Endothelial cell of umbilical vein (primary cell): ENCODE results near the gene CDC45. TPM values are rescaled to one million over a fixed set of nuclear protein-coding genes. Genes with fewer than 3 reads are reported as not detected.

Experiments used
- BruUV-seq: library from RNA; stranded (reverse); fragments of 400-500 nt; replicated peaks from 2 replicates; lab custom pipeline; 2021; lab: Mats Ljungman, UMichigan
- CTCF ChIA-PET: fragments of 300-600, 350-600 bp; sonication (Branson Sonifier 250); formaldehyde crosslinking; loops from one replicate; lab custom pipeline; 2021; ENCODE audit warnings: antibody characterized with exemption, inconsistent platforms; lab: Charles Lee
- POLR2A ChIA-PET: fragments of 300-600, 350-600 bp; sonication (Branson Sonifier 250); formaldehyde crosslinking; loops from one replicate; lab custom pipeline; 2021; ENCODE audit warnings: antibody characterized with exemption, inconsistent platforms; lab: Charles Lee
- DNase-seq: peaks from one replicate; pipeline ENCODE4 v3.0.0-alpha.2; 2011; ENCODE audit warnings: low read depth, low spot score
- FAIRE-seq: peaks from 2 replicates; lab custom pipeline; 2011; peaks lifted over from hg19 to GRCh38; lab: Jason Lieb, UNC
- H2AFZ ChIP-seq: 2 replicates; pipeline ENCODE4 v1.6.0; 2012; ENCODE audit warnings: low read depth, low read length, control low read depth, inconsistent platforms
- H3K27ac ChIP-seq: 2 replicates; pipeline ENCODE4 v1.5.1; 2011; ENCODE audit warnings: low read depth, mild to moderate bottlenecking, control low read depth, low read length, moderate library complexity; ENCODE audit not compliant: insufficient read depth
- H3K27me3 ChIP-seq, 2 experiments: 2 replicates each; pipeline versions ENCODE4 v1.6.0 to v1.6.1; 2011; ENCODE audit warnings: low read length in 2 of 2, mixed read lengths in 1 of 2; ENCODE audit not compliant: control insufficient read depth in 2 of 2, insufficient read depth in 2 of 2
- H3K36me3 ChIP-seq, 2 experiments: 2 replicates in 1 of 2; 3 replicates in 1 of 2; pipeline ENCODE4 v1.5.1; 2011; ENCODE audit warnings: low read length in 2 of 2, mild to moderate bottlenecking in 1 of 2, moderate library complexity in 1 of 2; ENCODE audit not compliant: control insufficient read depth in 2 of 2, insufficient read depth in 2 of 2; ENCODE audit errors: extremely low read depth in 1 of 2
- H3K4me1 ChIP-seq: 3 replicates; pipeline ENCODE4 v1.5.1; 2011; ENCODE audit warnings: mild to moderate bottlenecking, low read length; ENCODE audit not compliant: control insufficient read depth, insufficient read depth; ENCODE audit errors: extremely low read depth
- H3K4me2 ChIP-seq: 2 replicates; pipeline ENCODE4 v1.6.1; 2011; ENCODE audit warnings: low read length, control low read depth, mixed read lengths; ENCODE audit not compliant: insufficient read depth
- H3K4me3 ChIP-seq, 3 experiments: fragments of 200-600 bp in 1 of 3; sonication (generic), shearing (Covaris generic) in 1 of 3; replicated peaks in 1 of 3; 2 replicates each; pipeline ENCODE4 v1.5.1; 2011 to 2016; ENCODE audit warnings: control low read depth in 3 of 3, low read length in 3 of 3, mild to moderate bottlenecking in 2 of 3, inconsistent platforms in 1 of 3, low read depth in 1 of 3, moderate library complexity in 1 of 3; ENCODE audit not compliant: insufficient read depth in 1 of 3
- H3K79me2 ChIP-seq: 2 replicates; pipeline ENCODE4 v1.6.0; 2012; ENCODE audit warnings: low read length, inconsistent platforms; ENCODE audit not compliant: control insufficient read depth, insufficient read depth
- H3K9ac ChIP-seq: replicated peaks from 2 replicates; pipeline ENCODE3; 2011; ENCODE audit warnings: low read length, control low read depth; ENCODE audit not compliant: insufficient read depth; ENCODE audit errors: extremely low read depth
- H3K9me1 ChIP-seq: replicated peaks from 3 replicates; pipeline ENCODE4 v1.6.0; 2011; ENCODE audit warnings: mild to moderate bottlenecking, low read length; ENCODE audit not compliant: control insufficient read depth, insufficient read depth; ENCODE audit errors: extremely low read depth
- H3K9me3 ChIP-seq: replicated peaks from 2 replicates; pipeline ENCODE4 v1.5.1; 2012; ENCODE audit warnings: low read length, inconsistent platforms; ENCODE audit not compliant: control insufficient read depth, insufficient read depth
- H4K20me1 ChIP-seq: replicated peaks from 2 replicates; pipeline ENCODE3; 2011; ENCODE audit warnings: mild to moderate bottlenecking, low read length; ENCODE audit not compliant: control insufficient read depth, insufficient read depth; ENCODE audit errors: extremely low read depth
- EZH2 ChIP-seq: IDR thresholded peaks from 2 replicates; pipeline ENCODE4 v1.6.1; 2012; ENCODE audit warnings: borderline replicate concordance, low read depth, mild to moderate bottlenecking, moderate library complexity, low read length, inconsistent platforms; ENCODE audit not compliant: severe bottlenecking
- FOS ChIP-seq: IDR thresholded peaks from 2 replicates; pipeline ENCODE4 v1.6.1; 2011; ENCODE audit warnings: mild to moderate bottlenecking, low read length, moderate library complexity, borderline replicate concordance; ENCODE audit not compliant: insufficient read depth
- GATA2 ChIP-seq: IDR thresholded peaks from 2 replicates; pipeline ENCODE4 v1.7.0; 2011; ENCODE audit warnings: low read depth, mild to moderate bottlenecking, moderate library complexity, mixed read lengths, low read length; ENCODE audit not compliant: insufficient read length, insufficient read depth
- JUN ChIP-seq: IDR thresholded peaks from 2 replicates; pipeline ENCODE4 v1.6.1; 2011; ENCODE audit warnings: borderline replicate concordance, low read depth; ENCODE audit not compliant: insufficient read length, insufficient read depth
- MYC ChIP-seq: IDR thresholded peaks from one replicate; pipeline ENCODE4 v1.6.1; 2011; ENCODE audit warnings: mild to moderate bottlenecking, low read depth, low read length
- POLR2A ChIP-seq: IDR thresholded peaks from 2 replicates; pipeline ENCODE4 v1.6.1; 2012; ENCODE audit warnings: low read depth, mild to moderate bottlenecking, control low read depth, low read length
- POLR2AphosphoS5 ChIP-seq: IDR thresholded peaks from 2 replicates; pipeline ENCODE4 v1.6.1; 2012; ENCODE audit warnings: low read depth, mild to moderate bottlenecking, control low read depth, low read length, moderate library complexity; ENCODE audit not compliant: insufficient read depth
- dilution Hi-C: fragments of 300-500 bp; cut with MboI; formaldehyde crosslinking; loops from one replicate; pipeline ENCODE4 v1.15.0; 2019; ENCODE audit warnings: low sequenced_read_pairs; ENCODE audit not compliant: extremely low pct_ligation_motif_present
- intact Hi-C: fragments of 100-400 bp; cut with micrococcal nuclease; formaldehyde crosslinking; loops from one replicate; pipeline ENCODE4 v1.10.0; 2022
- polyA plus RNA-seq, 4 experiments: library from polyadenylated mRNA; depleted of rRNA in 3 of 4; stranded (reverse) in 3 of 4; unstranded in 1 of 4; fragments of >200 nt; gene quantifications; 2 replicates each; pipeline versions ENCODE4 v1.2.1 to v1.2.3, GENCODE V29; 2011 to 2012; ENCODE audit warnings: missing spikeins in 1 of 4
- total RNA-seq: library from RNA; stranded (reverse); gene quantifications from 2 replicates; pipeline ENCODE4 v1.2.3, GENCODE V29; 2021
- TF ChIP-seq, protein P1 (sequence below), 2 donors: IDR thresholded peaks; 1 replicate in 1 of 2; 2 replicates in 1 of 2; pipeline ENCODE4 v1.5.1; 2011; ENCODE audit warnings: low read length in 2 of 2, mild to moderate bottlenecking in 2 of 2, moderate library complexity in 2 of 2, control low read depth in 1 of 2, inconsistent platforms in 1 of 2, low read depth in 1 of 2; ENCODE audit not compliant: insufficient read depth in 1 of 2; ENCODE audit errors: extremely low read depth in 1 of 2
- TF ChIP-seq, protein P2 (sequence below): IDR thresholded peaks from 2 replicates; pipeline ENCODE4 v1.6.1; 2011; ENCODE audit not compliant: insufficient read depth, insufficient read length

CDC45 gene
- total and polyA plus RNA-seq, 2 donors (not counting 3 experiments of a cell fraction or from before 2014, with no cell fraction given), result 36.6 to 40.6 TPM

DNA sequence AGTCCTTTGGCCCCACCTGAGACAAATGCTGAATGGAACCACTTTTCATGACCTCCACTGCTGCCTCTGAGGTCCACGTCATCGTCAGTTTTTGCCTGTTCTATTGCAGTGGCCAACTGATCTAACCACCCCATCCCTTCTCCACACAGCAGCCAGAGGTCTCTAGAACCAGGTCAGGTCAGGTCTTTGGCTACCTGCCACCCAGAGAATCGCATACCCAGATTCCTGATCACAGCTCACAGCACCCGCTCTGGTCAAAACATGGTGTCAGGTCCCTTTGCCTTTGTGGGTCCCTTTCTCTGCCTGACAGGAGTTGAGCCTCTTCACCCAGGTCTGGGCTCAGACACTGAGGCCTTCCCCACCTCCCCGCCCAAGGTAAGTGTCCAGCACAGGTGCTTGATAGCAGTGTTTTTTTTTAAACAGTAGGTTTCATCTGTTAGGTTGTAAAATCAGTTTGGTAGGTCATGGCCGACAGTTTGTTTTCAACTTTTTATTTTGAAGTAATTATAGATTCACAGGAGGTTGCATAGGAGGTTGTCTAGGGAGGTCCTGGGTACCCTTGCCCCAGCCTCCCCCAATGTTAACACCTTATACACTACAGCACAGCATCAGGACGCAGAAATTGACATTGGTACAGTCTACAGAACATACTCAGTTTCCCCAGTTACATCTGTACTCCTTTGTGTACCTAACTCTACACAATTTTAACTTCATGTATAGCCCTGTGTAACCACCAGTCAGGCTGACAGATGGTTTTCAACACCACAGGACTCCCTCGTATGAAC, 39.1 kb upstream of the CDC45 start:
- Histone ChIP-seq H4K20me1 (no peaks in the 10 kb centered on the region), H3K79me2 (peaks cover 42% of the 10 kb centered on the region), H3K4me3 (no peak overlapping the region), H3K27ac (no peak overlapping the region), H3K9ac (no peak overlapping the region), H3K4me1 (peaks cover 5% of the 10 kb centered on the region), H3K9me1 (no peaks in the 10 kb centered on the region), H2AFZ (no peak overlapping the region), H3K36me3 (peaks cover 2 to 13% of the 10 kb centered on the region in 2 experiments), H3K4me2 (no peak overlapping the region), H3K9me3 (no peaks in the 10 kb centered on the region), H3K27me3 (no peaks in the 10 kb centered on the region)
- no peak for FAIRE-seq
- CTCF ChIA-PET, result no interaction called here
- POLR2A ChIA-PET, result no interaction called here
- dilution Hi-C loops (no loop called here), intact Hi-C loops (no loop called here)
- TF ChIP-seq, protein P1, sequence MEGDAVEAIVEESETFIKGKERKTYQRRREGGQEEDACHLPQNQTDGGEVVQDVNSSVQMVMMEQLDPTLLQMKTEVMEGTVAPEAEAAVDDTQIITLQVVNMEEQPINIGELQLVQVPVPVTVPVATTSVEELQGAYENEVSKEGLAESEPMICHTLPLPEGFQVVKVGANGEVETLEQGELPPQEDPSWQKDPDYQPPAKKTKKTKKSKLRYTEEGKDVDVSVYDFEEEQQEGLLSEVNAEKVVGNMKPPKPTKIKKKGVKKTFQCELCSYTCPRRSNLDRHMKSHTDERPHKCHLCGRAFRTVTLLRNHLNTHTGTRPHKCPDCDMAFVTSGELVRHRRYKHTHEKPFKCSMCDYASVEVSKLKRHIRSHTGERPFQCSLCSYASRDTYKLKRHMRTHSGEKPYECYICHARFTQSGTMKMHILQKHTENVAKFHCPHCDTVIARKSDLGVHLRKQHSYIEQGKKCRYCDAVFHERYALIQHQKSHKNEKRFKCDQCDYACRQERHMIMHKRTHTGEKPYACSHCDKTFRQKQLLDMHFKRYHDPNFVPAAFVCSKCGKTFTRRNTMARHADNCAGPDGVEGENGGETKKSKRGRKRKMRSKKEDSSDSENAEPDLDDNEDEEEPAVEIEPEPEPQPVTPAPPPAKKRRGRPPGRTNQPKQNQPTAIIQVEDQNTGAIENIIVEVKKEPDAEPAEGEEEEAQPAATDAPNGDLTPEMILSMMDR (IDR thresholded peaks at IDR 0.05; ENCODE audit: extremely low read depth in 1 of 2, insufficient read depth in 1 of 2, low read depth in 1 of 2, low read length in 2 of 2), result no peak
- BruUV-seq, result no TSS peak
- no peak for DNase-seq

DNA sequence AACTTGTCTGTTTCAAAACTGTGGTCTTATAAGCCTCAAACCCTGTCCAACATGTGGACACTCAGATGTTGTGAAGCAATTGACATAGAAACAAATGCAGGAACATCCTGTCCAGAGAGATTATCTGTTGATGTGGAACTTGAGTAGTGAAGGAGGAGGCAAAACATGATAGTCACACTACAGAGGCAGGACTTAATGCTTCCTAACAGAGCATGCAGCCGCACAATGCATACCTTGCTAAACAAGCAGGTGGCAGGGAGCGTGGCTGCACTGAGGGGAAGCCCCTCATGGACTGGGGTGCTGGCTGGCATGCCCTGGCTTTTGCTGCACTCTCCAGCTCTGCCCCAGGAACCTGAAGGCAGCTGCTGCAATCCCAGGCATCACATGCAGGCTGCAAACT, 37.6 kb upstream of the CDC45 start:
- Histone ChIP-seq H3K4me1 (peaks cover 5% of the 10 kb centered on the region), H3K27me3 (no peaks in the 10 kb centered on the region), H3K79me2 (peaks cover 53% of the 10 kb centered on the region), H3K4me3 (no peak overlapping the region), H3K9me1 (no peaks in the 10 kb centered on the region), H3K4me2 (no peak overlapping the region), H3K27ac (no peak overlapping the region), H3K9me3 (no peaks in the 10 kb centered on the region), H3K9ac (no peak overlapping the region), H4K20me1 (no peaks in the 10 kb centered on the region), H3K36me3 (peaks cover 0 to 12% of the 10 kb centered on the region in 2 experiments), H2AFZ (no peak overlapping the region)
- no TSS peak for BruUV-seq
- CTCF ChIA-PET, result no interaction called here
- intact Hi-C loops, result no loop called here
- FAIRE-seq (no peak), DNase-seq (no peak)
- POLR2A ChIA-PET, result no interaction called here
- TF ChIP-seq EZH2, result no peak
- TF ChIP-seq, protein P2, sequence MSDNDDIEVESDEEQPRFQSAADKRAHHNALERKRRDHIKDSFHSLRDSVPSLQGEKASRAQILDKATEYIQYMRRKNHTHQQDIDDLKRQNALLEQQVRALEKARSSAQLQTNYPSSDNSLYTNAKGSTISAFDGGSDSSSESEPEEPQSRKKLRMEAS, result no peak
- no peak for TF ChIP-seq GATA2
- no peak for TF ChIP-seq POLR2A
- TF ChIP-seq POLR2AphosphoS5, result no peak
- TF ChIP-seq FOS, result no peak
- no peak for TF ChIP-seq JUN
- no peak for TF ChIP-seq MYC
- TF ChIP-seq, protein P1 (IDR thresholded peaks at IDR 0.05; ENCODE audit: extremely low read depth in 1 of 2, insufficient read depth in 1 of 2, low read depth in 1 of 2, low read length in 2 of 2), result no peak
- dilution Hi-C loops, result no loop called here
